Activated T-cell treated with anti-CD3 and anti-CD28 coated beads, Interleukin-2, amount 50 U/mL, for 24 hours (primary cell): ENCODE data around the gene PAK5.

Experiments
- DNase-seq: peaks from one replicate; pipeline ENCODE4 v3.0.0-alpha.2; 2020
- H3K27ac Mint-ChIP-seq: 2 replicates; pipeline ENCODE4 v1.8.0; 2020; ENCODE audit warnings: mild to moderate bottlenecking, mixed read lengths
- H3K27me3 Mint-ChIP-seq: 2 replicates; pipeline ENCODE4 v1.8.0; 2020; ENCODE audit warnings: mixed read lengths
- H3K36me3 Mint-ChIP-seq: 2 replicates; pipeline ENCODE4 v1.8.0; 2020; ENCODE audit warnings: low read depth, mixed read lengths
- H3K4me1 Mint-ChIP-seq: 2 replicates; pipeline ENCODE4 v1.8.0; 2020; ENCODE audit warnings: low read depth, mixed read lengths
- H3K4me3 Mint-ChIP-seq: 2 replicates; pipeline ENCODE4 v1.8.0; 2020; ENCODE audit warnings: mild to moderate bottlenecking, moderate library complexity, mixed read lengths
- H3K9me3 Mint-ChIP-seq: 2 replicates; pipeline ENCODE4 v1.8.0; 2020; ENCODE audit warnings: mixed read lengths

PAK5 gene

DNA sequence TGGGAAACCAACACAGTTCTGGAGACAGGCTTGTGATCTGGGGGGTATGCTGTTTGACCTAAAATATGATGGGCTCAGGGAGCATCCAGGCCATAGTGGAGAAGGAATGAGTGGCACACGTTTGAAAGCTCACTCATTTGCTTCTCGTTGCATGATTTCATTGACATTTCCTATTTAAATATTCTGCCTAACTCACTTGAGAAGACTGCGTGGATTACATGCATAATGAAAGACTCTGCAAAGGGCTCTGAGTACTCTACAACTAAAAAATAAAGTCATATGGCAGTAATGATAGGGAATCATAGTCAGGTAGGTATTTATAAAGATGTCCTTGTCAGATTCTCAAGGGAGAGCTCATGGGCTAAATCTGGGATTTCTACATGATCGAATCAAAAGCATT lies 206.6 kb downstream of the PAK5 start:
- Mint-ChIP-seq H3K4me3 (no peak overlapping the region), H3K4me1 (no peaks in the 10 kb centered on the region), H3K36me3 (no peaks in the 10 kb centered on the region), H3K9me3 (no peaks in the 10 kb centered on the region), H3K27ac (no peak overlapping the region), H3K27me3 (no peaks in the 10 kb centered on the region)
- DNase-seq = no peak

DNA sequence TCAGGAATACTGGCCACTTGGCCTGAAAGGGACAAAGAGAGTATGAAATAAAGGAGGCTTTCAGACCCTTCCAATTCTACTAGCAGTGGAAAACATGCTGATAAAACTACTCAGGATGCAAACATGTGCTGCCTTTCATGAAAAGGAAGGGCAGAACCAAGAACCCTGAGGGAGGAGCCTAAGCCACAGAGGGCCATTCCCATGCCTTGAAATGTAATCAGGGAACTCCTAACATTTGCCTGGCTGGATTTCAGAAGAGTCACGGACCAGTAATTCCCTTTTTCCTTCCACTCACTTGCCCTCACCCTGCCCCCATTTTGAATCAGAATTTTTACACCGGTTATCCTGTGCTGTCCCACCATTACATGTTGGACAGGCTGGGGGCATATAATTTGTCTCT lies 208.3 kb downstream of the PAK5 start:
- Mint-ChIP-seq H3K27me3 (no peaks in the 10 kb centered on the region), H3K9me3 (no peaks in the 10 kb centered on the region), H3K4me1 (no peaks in the 10 kb centered on the region), H3K36me3 (no peaks in the 10 kb centered on the region), H3K4me3 (no peak overlapping the region), H3K27ac (no peak overlapping the region)
- no peak for DNase-seq

DNA sequence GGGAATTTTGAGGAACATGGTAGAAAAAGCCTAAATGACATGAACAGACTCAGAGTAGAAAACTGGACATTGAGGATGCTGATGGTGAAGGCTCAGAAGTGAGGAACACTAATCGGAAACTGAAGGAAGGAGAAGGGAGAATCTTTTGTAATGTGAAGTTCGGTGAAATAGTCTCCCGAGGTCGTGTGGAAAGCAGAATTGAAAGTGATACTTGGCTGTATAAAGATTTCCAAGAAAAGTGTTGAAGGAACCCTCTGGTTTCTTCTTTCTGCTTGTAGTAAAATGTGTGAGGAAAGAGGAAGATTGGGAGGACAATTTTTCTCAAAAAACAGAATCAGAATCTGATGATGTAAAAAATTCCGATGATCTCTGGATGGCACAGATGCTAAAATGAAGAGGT lies 209.0 kb downstream of the PAK5 start:
- Mint-ChIP-seq H3K36me3 (no peaks in the 10 kb centered on the region), H3K27ac (no peak overlapping the region), H3K9me3 (no peaks in the 10 kb centered on the region), H3K27me3 (no peaks in the 10 kb centered on the region), H3K4me3 (no peak overlapping the region), H3K4me1 (no peaks in the 10 kb centered on the region)
- no peak for DNase-seq

DNA sequence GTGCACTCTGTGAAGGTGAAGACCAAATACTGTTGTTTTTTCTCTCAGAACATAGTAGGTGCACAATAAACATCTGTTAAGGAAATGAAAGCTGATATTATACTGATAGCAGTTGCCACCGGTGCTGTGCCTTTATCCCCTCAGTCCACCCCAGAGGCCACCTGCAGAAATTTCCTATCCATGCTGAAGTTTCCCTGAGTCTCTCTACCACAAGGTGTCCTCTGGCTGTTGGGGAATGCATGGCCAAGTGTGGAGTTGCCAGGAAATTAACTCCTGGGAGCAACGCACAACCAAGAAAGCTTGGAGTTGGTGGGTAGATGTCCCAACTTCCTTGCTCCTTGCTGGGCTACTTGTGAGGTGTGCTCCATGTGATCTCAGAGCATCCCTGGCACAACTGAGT lies 210.3 kb downstream of the PAK5 start:
- Mint-ChIP-seq H3K9me3 (no peaks in the 10 kb centered on the region), H3K27ac (no peak overlapping the region), H3K27me3 (no peaks in the 10 kb centered on the region), H3K4me3 (no peak overlapping the region), H3K36me3 (no peaks in the 10 kb centered on the region), H3K4me1 (no peaks in the 10 kb centered on the region)
- DNase-seq = no peak

DNA sequence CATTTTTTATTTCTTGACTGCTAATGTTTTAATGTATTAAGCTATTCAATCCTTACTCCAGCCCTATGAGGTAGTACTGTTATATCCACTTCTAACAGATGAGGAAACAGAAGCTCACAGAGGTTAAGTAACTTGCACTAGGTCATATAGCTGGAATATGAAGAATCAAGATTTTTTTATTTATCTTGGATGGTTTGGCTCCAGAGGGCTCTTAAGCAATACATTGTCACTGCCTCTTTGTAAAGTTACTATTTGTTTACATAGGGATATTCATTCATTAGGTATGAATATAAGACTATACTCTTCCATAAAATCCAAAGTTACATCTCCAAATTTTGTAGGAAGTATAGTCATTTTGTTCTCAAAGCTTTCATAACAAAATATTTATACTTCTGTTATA lies 210.7 kb downstream of the PAK5 start:
- Mint-ChIP-seq H3K27ac (no peak overlapping the region), H3K27me3 (no peaks in the 10 kb centered on the region), H3K36me3 (no peaks in the 10 kb centered on the region), H3K9me3 (no peaks in the 10 kb centered on the region), H3K4me3 (no peak overlapping the region), H3K4me1 (no peaks in the 10 kb centered on the region)
- no peak for DNase-seq

DNA sequence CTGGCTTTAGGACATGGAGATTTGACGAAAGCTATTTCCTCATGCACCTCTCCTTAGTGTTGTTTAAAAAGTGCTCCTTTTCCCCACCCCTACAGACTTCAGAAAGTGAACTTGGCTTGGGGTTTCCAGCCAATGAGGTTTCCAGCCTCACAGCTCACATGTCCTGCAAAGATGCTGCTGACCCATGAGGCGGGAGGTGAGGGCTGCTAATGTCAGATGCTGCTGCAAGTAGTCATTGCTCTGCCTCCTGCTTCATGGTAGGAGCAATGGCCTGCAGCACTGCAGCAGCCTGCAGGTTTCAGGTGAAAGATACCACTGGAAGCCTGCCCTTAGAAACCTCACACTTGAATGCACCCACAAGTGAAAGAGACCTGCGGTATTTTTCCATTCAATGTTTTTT lies 211.7 kb downstream of the PAK5 start:
- no peak for DNase-seq
- Mint-ChIP-seq H3K4me1 (no peaks in the 10 kb centered on the region), H3K4me3 (no peak overlapping the region), H3K27me3 (no peaks in the 10 kb centered on the region), H3K27ac (no peak overlapping the region), H3K36me3 (no peaks in the 10 kb centered on the region), H3K9me3 (no peaks in the 10 kb centered on the region)

DNA sequence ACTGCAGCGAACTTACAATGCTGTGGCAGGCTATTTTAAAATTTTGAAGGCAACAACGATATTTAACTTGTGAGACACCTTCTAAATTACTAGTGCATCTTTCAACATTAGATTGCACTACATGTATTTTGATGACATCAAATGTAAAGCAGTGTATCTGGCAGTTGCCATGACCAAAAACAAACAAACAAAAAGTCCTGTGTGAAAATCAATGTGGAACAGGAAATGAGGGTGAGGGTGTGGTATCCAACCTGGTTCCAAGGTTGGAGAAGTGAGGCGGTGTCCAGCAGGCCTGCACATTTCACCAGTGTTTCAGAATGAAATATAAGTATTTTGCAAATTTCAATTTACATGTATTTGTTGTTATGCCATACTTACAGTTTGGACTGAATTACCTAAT lies 212.5 kb downstream of the PAK5 start:
- Mint-ChIP-seq H3K4me1 (no peaks in the 10 kb centered on the region), H3K27me3 (no peaks in the 10 kb centered on the region), H3K9me3 (no peaks in the 10 kb centered on the region), H3K36me3 (no peaks in the 10 kb centered on the region), H3K27ac (no peak overlapping the region), H3K4me3 (no peak overlapping the region)
- DNase-seq = no peak

DNA sequence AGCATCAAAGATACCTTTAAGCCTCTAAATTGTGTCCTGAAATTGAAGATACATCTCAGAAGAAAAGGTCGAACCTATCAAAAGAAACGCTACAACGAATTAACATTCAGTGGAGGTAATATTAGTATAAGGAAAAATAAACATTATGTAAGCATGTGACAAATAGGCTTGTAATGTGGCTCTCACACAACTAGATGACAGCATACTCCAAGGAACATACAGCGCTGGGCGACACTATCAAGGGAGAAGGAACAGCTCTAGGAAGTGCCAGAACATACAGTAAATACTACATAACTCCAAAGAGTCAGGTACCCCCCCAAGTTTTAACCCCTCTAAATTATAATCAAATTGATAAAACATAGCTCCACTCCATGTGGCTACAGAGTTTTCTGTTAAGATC lies 220.9 kb downstream of the PAK5 start:
- no peak for DNase-seq
- peaks cover 18% of the 10 kb centered on the region for H3K27me3 Mint-ChIP-seq
- no peak overlapping the region for H3K4me3 Mint-ChIP-seq
- no peaks in the 10 kb centered on the region for H3K9me3 Mint-ChIP-seq
- no peak overlapping the region for H3K27ac Mint-ChIP-seq
- H3K4me1 Mint-ChIP-seq = no peaks in the 10 kb centered on the region
- no peaks in the 10 kb centered on the region for H3K36me3 Mint-ChIP-seq

DNA sequence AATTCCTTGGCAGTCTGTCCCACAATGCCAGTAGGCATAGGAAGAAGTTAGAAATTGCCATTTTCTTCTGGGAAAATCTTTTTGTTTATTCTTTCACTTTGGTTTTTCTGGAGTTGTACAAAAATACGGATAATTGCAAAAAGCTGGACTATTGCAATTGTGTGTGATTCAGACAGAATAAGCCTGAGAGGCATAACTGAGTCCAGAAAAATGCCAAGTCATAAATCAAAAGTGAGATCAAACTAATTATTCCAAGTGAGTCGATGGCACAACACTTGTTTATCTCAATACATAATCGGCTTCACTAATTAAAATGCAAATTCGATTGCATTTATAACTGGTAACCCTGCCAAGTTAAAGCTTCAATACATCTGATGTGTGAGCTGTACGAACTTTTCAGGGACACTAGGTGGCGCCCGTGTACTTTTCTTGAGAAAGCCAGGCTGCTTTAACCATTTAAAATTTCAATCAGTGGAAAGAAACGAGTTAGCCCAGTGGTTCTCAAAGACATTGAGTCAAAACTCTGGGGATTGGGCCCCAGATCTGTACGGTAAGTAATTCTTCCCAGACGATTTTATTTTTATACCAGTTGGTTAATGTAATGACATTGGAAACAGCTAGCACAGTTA lies 221.9 kb downstream of the PAK5 start:
- H3K4me1 Mint-ChIP-seq = no peaks in the 10 kb centered on the region
- H3K4me3 Mint-ChIP-seq = no peak overlapping the region
- H3K27me3 Mint-ChIP-seq = peaks cover 18% of the 10 kb centered on the region
- no peaks in the 10 kb centered on the region for H3K9me3 Mint-ChIP-seq
- DNase-seq = peak; percentile 47
- H3K36me3 Mint-ChIP-seq = no peaks in the 10 kb centered on the region
- no peak overlapping the region for H3K27ac Mint-ChIP-seq

DNA sequence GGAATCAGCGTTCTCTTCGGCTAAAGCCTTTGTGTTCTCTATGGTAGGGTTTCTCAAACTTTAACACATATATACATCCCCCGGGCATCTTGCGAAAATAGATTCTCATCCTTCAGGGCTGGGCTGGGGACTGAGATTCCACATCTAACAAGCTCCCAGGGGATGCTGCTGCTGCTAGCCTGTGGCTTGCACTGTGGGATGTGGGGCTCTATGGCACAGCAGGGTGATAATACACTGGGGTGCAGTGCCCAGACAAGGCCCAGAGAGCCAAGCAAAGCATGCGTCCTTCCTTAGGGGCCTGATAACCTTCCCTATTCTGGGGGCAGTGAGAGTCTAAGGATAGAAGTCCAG lies 222.4 kb downstream of the PAK5 start:
- no peaks in the 10 kb centered on the region for H3K4me1 Mint-ChIP-seq
- H3K4me3 Mint-ChIP-seq = no peak overlapping the region
- H3K27ac Mint-ChIP-seq = no peak overlapping the region
- peaks cover 19% of the 10 kb centered on the region for H3K27me3 Mint-ChIP-seq
- DNase-seq = no peak
- H3K36me3 Mint-ChIP-seq = no peaks in the 10 kb centered on the region
- H3K9me3 Mint-ChIP-seq = no peaks in the 10 kb centered on the region

DNA sequence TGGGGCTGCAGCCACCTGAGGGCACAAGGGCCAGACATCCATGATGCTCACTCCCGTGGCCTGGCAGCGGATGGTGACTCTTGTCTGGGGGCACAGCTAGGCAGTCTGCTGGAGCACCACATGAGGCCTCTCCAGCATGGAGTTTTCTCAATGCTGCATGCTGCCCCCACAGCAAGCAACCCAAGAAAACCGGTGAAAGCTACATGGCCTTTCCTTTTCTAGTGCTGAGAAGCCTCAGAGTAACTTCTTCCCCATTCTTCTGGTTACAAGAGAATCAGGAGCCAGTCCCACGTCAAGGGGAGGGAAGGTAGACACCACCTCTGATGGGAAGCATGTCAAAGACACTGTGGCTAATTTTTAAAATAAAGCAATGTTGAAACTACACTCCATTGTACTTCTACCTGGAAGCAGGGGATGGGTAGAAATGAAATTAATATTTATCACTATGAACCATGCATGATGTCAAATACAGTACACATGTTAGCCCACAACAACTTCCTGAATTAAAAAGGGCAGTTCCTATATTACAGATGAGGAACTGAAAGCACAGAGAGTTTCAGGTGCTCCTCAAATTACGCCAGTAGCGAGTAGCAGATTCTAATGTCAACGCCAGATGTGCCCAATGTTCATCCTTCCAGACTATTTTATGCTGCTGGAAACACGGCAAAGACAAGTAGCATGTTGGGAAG lies 223.0 kb downstream of the PAK5 start:
- Mint-ChIP-seq H3K27ac (no peak overlapping the region), H3K9me3 (no peaks in the 10 kb centered on the region), H3K27me3 (peaks cover 21% of the 10 kb centered on the region), H3K4me1 (no peaks in the 10 kb centered on the region), H3K4me3 (no peak overlapping the region), H3K36me3 (no peaks in the 10 kb centered on the region)
- DNase-seq = no peak

DNA sequence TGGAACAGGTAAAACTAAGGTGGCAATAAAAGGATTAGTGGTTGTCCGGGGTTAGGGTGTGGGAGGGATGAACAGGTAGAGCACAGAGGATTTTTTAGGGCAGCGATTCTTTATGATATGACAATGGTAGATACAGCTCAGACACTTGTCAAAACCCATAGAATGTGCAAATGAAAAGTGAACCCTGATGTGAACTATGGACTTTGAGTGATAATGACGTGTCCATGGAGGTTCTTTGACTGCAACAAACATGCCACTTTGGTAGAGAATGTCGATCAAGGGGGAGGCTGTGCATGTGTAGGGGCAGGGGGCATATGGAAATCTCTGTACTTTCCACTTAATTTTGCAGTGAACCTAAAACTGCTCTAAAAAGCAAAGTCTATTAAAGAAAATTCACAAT lies 223.8 kb downstream of the PAK5 start:
- Mint-ChIP-seq H3K4me3 (no peak overlapping the region), H3K4me1 (no peaks in the 10 kb centered on the region), H3K27ac (no peak overlapping the region), H3K27me3 (peaks cover 21% of the 10 kb centered on the region), H3K9me3 (no peaks in the 10 kb centered on the region), H3K36me3 (no peaks in the 10 kb centered on the region)
- DNase-seq = no peak

DNA sequence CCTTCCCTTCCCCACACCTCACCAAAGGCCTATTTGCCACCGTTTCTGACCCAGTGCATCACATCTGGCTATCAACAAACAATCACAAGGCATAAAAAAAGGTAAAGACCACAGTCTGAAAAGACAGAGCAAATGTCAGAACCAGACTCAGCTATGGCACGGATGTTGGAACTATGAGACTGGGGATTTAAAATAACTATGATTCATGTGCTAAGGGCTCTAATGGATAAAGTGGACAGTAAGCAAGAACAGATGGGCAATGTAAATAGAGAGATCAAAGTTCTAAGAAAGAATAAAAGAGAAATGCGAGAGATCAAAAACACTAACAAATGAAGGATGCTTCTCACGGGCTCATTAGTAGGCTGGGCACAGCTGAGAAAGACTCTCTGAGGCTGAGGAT lies 225.0 kb downstream of the PAK5 start:
- no peak overlapping the region for H3K4me3 Mint-ChIP-seq
- DNase-seq = no peak
- H3K36me3 Mint-ChIP-seq = no peaks in the 10 kb centered on the region
- no peaks in the 10 kb centered on the region for H3K4me1 Mint-ChIP-seq
- H3K27me3 Mint-ChIP-seq = peaks cover 10% of the 10 kb centered on the region
- no peak overlapping the region for H3K27ac Mint-ChIP-seq
- no peaks in the 10 kb centered on the region for H3K9me3 Mint-ChIP-seq

DNA sequence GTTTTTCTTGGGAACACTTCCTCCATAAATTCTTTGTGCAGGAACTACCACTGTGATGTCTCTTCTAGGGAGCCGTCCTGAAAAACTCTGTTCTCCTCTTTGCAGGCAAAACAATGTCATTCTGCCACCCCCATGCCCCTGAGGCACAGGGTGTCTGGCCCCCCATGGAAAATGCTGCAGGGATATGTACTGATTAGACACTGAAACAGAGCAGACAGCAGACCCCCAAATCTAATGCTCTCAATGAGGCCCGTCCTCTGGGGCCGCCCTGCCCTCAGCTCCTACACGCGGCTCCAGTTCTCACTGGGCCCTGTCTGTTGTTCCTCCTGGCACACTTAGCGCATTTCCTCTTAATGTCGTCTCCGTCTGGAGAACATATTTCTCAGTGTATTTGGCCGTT lies 227.0 kb downstream of the PAK5 start:
- Mint-ChIP-seq H3K27ac (no peak overlapping the region), H3K4me1 (no peaks in the 10 kb centered on the region), H3K36me3 (no peaks in the 10 kb centered on the region), H3K27me3 (peaks cover 10% of the 10 kb centered on the region), H3K9me3 (no peaks in the 10 kb centered on the region), H3K4me3 (no peak overlapping the region)
- no peak for DNase-seq

DNA sequence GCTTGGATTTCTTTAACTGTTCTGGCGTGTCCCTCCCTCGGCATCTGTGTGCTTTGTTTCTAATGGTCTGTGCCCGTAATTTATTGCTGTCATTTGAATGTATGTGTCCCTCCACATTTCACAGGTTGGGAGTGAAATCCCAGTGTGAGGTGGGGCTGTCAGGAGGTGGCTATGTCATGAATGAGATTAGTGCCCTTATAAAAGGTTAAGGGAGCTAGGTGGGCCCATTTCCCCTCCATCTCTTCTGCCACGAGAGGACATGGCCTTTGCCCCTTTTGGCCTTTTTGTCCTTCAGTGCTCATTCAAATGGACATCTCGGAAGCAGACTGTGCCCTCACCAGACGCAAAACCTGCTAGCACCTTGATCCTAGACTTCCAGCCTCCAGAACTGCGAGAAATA lies 228.2 kb downstream of the PAK5 start:
- no peak overlapping the region for H3K27ac Mint-ChIP-seq

More for the DNA sequence above, 228.2 kb downstream of the PAK5 start:
- H3K27me3 Mint-ChIP-seq = peaks cover 3% of the 10 kb centered on the region
- no peak overlapping the region for H3K4me3 Mint-ChIP-seq
- no peaks in the 10 kb centered on the region for H3K36me3 Mint-ChIP-seq
- H3K9me3 Mint-ChIP-seq = no peaks in the 10 kb centered on the region
- H3K4me1 Mint-ChIP-seq = no peaks in the 10 kb centered on the region
- DNase-seq = no peak
